Endothelial cell of hepatic sinusoid (primary cell): ENCODE measurements around the gene TIGD6.
"Not testable (repeated sequence)": the region's sequence is repeated elsewhere in the genome, so short reads cannot be mapped to it uniquely, and the experiment has no call there.

Source experiments
- in situ Hi-C: cut with HindIII; loops from 2 replicates; pipeline ENCODE4 v1.10.0; 2017; ENCODE audit warnings: low sequenced_read_pairs

The TIGD6 gene

GRCh38 chr5:150000256-150000989 lies at the start of gene TIGD6, which contains the start of gene HMGXB3:
Gene TIGD6, minus strand, starts transcription at chr5:150000654. Its CDS starts 4,306 bp downstream, at chr5:149996348.
Gene HMGXB3, plus strand, starts transcription at chr5:150000739. Its CDS starts 4,114 bp downstream, at chr5:150004853.
- in situ Hi-C loops: loop anchor here (10.0 kb wide), 1 partner anchor 56 kb away; the partner anchor contains the start of gene PDE6A

GRCh38 chr5:150046031-150046430 lies 45.6 kb upstream of the TIGD6 start:
- in situ Hi-C loops: no loop called here

- in situ Hi-C loops: no loop called here
Observed at GRCh38 chr5:150045549-150045948, 45.1 kb upstream of the TIGD6 start.

- in situ Hi-C loops: no loop called here
Observed at GRCh38 chr5:150044712-150045111, 44.3 kb upstream of the TIGD6 start.

- in situ Hi-C loops: no loop called here
Observed at GRCh38 chr5:150044329-150044681, 43.9 kb upstream of the TIGD6 start.

- in situ Hi-C loops: no loop called here
Observed at GRCh38 chr5:150043657-150044328, 43.3 kb upstream of the TIGD6 start.

- in situ Hi-C loops: no loop called here
Observed at GRCh38 chr5:150042459-150042858, 42.0 kb upstream of the TIGD6 start.

GRCh38 chr5:150038547-150038946 lies 38.1 kb upstream of the TIGD6 start:
- in situ Hi-C loops: no loop called here

- in situ Hi-C loops: no loop called here
Observed at GRCh38 chr5:150036513-150036912, 36.1 kb upstream of the TIGD6 start.

- in situ Hi-C loops: no loop called here
Observed at GRCh38 chr5:150035139-150035895, 34.9 kb upstream of the TIGD6 start.

GRCh38 chr5:150034662-150035061 lies 34.2 kb upstream of the TIGD6 start:
- in situ Hi-C loops: no loop called here

GRCh38 chr5:150033334-150033733 lies 32.9 kb upstream of the TIGD6 start:
- in situ Hi-C loops: no loop called here

GRCh38 chr5:150028047-150028446 lies 27.6 kb upstream of the TIGD6 start:
- in situ Hi-C loops: not testable (repeated sequence)

GRCh38 chr5:150026682-150027172 lies 26.3 kb upstream of the TIGD6 start:
- in situ Hi-C loops: no loop called here

- in situ Hi-C loops: loop anchor here (5.0 kb wide), 3 partner anchors 38 to 248 kb away; no protein-coding TSS in a partner anchor
Observed at GRCh38 chr5:150024346-150024984, 24.0 kb upstream of the TIGD6 start.

GRCh38 chr5:150023136-150023535 lies 22.7 kb upstream of the TIGD6 start:
- in situ Hi-C loops: loop anchor here (5.0 kb wide), 3 partner anchors 39 to 249 kb away; no protein-coding TSS in a partner anchor

- in situ Hi-C loops: loop anchor here (5.0 kb wide), 3 partner anchors 40 to 250 kb away; no protein-coding TSS in a partner anchor
Observed at GRCh38 chr5:150022681-150023080, 22.2 kb upstream of the TIGD6 start.

GRCh38 chr5:150022158-150022531 lies 21.7 kb upstream of the TIGD6 start:
- in situ Hi-C loops: loop anchor here (5.0 kb wide), 3 partner anchors 40 to 250 kb away; no protein-coding TSS in a partner anchor

- in situ Hi-C loops: loop anchor here (5.0 kb wide), 3 partner anchors 41 to 251 kb away; no protein-coding TSS in a partner anchor
Observed at GRCh38 chr5:150021491-150022157, 21.2 kb upstream of the TIGD6 start.

GRCh38 chr5:150020249-150020648 lies 19.8 kb upstream of the TIGD6 start:
- in situ Hi-C loops: loop anchor here (5.0 kb wide), 3 partner anchors 42 to 252 kb away; no protein-coding TSS in a partner anchor
